Measurements from ENCODE around the gene C19orf44. TPM values are rescaled to one million over a fixed set of nuclear protein-coding genes. Genes with fewer than 3 reads are reported as not detected.
"Not testable (repeated sequence)": the region's sequence is repeated elsewhere in the genome, so short reads cannot be mapped to it uniquely, and the experiment has no call there.

Gene C19orf44
- total RNA-seq, 1 donor from 2014 or later: 5.3 TPM

DNA sequence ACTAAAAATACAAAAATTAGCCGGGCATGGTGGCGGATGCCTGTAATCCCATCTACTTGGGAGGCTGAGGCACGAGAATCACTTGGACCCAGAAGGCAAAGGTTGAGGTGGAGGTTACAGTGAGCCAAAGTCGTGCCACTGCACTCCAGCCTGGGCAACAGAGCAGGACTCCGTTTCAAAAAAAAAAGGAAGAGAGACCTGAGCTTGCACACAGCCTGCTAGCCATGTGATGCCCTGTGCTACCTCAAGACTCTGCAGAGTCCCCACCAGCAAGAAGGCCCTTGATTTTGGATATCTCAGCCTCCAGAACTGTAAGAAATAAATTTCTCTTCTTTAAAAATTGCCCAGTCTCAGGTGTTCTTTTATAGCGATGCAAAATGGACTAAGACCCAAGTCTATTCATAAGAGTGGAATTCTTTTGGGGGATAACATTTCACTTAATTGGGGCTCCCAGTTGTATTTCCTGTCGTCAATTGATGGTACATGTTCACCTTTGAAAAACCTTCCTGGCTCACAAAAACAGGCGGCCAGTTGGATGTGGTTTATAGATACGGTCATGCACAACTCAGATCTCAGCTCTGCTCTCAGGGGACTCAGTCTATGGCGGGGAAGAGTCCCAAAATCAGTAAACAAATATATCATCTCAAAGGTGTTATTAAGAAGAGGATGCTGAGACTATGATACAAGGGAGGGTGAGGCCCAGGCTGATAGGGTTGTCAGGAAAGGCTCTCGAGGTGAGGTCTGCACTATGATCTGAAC lies 48.5 kb downstream of the C19orf44 start:
- Mint-ChIP-seq H3K9me3 (ENCODE audit: unreplicated experiment) (no peaks in the 10 kb centered on the region), H3K36me3 (ENCODE audit: unreplicated experiment) (peaks cover 7% of the 10 kb centered on the region), H3K27ac (ENCODE audit: unreplicated experiment) (peak overlapping the region; percentile 11), H3K4me3 (ENCODE audit: unreplicated experiment) (no peak overlapping the region), H3K27me3 (ENCODE audit: unreplicated experiment) (no peaks in the 10 kb centered on the region), H3K4me1 (ENCODE audit: unreplicated experiment) (peaks cover 25% of the 10 kb centered on the region)
- TF ChIP-seq, protein P1, sequence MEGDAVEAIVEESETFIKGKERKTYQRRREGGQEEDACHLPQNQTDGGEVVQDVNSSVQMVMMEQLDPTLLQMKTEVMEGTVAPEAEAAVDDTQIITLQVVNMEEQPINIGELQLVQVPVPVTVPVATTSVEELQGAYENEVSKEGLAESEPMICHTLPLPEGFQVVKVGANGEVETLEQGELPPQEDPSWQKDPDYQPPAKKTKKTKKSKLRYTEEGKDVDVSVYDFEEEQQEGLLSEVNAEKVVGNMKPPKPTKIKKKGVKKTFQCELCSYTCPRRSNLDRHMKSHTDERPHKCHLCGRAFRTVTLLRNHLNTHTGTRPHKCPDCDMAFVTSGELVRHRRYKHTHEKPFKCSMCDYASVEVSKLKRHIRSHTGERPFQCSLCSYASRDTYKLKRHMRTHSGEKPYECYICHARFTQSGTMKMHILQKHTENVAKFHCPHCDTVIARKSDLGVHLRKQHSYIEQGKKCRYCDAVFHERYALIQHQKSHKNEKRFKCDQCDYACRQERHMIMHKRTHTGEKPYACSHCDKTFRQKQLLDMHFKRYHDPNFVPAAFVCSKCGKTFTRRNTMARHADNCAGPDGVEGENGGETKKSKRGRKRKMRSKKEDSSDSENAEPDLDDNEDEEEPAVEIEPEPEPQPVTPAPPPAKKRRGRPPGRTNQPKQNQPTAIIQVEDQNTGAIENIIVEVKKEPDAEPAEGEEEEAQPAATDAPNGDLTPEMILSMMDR (IDR thresholded peaks at IDR 0.05): no peak
- no peak for DNase-seq (ENCODE audit: extremely low spot score, unreplicated experiment)

DNA sequence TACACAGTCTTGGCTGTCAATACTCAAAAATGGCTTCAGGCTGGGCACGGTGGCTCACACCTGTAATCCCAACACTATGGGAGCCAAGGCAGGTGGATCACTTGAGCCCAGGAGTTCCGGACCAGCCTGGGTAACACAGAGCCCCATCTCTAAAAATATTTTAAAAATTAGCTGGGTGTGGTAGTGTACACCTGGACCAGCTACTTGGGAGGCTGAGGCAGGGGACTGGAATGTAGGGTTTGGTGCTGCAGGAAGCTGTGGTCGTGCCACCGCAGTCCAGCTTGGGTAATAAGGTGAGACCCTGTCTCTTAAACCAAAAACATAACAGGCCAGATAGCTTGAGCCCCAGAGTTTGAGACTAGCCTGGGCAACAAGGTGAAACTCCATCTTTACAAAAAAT lies 52.8 kb downstream of the C19orf44 start:
- no peak for DNase-seq (ENCODE audit: extremely low spot score, unreplicated experiment)
- H3K4me3 Mint-ChIP-seq (ENCODE audit: unreplicated experiment): no peak overlapping the region
- H3K27ac Mint-ChIP-seq (ENCODE audit: unreplicated experiment): no peak overlapping the region
- H3K4me1 Mint-ChIP-seq (ENCODE audit: unreplicated experiment): peaks cover 5% of the 10 kb centered on the region
- H3K27me3 Mint-ChIP-seq (ENCODE audit: unreplicated experiment): no peaks in the 10 kb centered on the region
- TF ChIP-seq, protein P1 (IDR thresholded peaks at IDR 0.05): no peak
- H3K9me3 Mint-ChIP-seq (ENCODE audit: unreplicated experiment): no peaks in the 10 kb centered on the region
- H3K36me3 Mint-ChIP-seq (ENCODE audit: unreplicated experiment): peaks cover 13% of the 10 kb centered on the region

DNA sequence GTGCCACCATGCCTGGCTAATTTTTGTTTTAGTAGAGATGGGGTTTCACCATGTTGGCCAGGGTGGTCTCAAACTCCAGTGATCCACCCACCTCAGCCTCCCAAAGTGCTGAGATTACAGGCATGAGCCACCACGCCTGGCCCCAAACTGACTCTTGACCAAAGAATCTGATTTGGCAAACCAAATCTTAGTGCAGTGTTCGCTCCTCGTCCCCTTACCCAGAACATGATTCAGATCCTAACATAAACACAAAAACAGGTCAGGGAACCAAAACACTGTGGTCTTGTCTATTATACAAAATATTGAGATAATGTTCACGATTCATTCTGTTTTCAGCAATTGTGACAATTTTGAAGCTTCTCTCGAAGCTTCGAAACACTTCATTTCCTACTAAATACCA lies 55.7 kb downstream of the C19orf44 start:
- H3K4me1 Mint-ChIP-seq (ENCODE audit: unreplicated experiment); H3K4me3 Mint-ChIP-seq (ENCODE audit: unreplicated experiment); DNase-seq (ENCODE audit: extremely low spot score, unreplicated experiment); H3K9me3 Mint-ChIP-seq (ENCODE audit: unreplicated experiment); H3K27me3 Mint-ChIP-seq (ENCODE audit: unreplicated experiment); H3K27ac Mint-ChIP-seq (ENCODE audit: unreplicated experiment): not testable (repeated sequence)
- peaks cover 13% of the 10 kb centered on the region for H3K36me3 Mint-ChIP-seq (ENCODE audit: unreplicated experiment)

DNA sequence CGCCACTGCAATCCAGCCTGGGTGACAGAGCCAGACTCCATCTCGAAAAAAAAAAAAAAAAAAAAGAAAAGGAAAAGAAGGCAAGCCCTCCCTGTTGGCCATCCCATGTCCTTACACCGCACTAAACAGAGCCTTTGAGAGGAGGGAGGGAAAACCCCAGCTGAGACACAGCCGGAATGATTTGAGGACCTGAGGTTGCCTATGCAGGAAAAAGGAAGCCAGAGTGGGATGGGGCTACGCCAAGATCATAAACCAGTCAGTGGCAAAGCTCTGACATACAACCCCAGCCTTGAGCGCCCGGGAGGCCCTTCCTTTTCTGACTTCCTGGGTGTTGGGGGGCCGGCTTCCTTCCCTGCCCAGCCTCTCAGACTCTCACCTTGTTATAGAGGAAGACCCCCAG lies 58.6 kb downstream of the C19orf44 start:
- no peaks in the 10 kb centered on the region for H3K27me3 Mint-ChIP-seq (ENCODE audit: unreplicated experiment)
- H3K4me3 Mint-ChIP-seq (ENCODE audit: unreplicated experiment): no peak overlapping the region
- TF ChIP-seq, protein P1 (IDR thresholded peaks at IDR 0.05): no peak
- no peaks in the 10 kb centered on the region for H3K4me1 Mint-ChIP-seq (ENCODE audit: unreplicated experiment)
- peaks cover 18% of the 10 kb centered on the region for H3K36me3 Mint-ChIP-seq (ENCODE audit: unreplicated experiment)
- DNase-seq (ENCODE audit: extremely low spot score, unreplicated experiment): no peak
- H3K27ac Mint-ChIP-seq (ENCODE audit: unreplicated experiment): no peak overlapping the region
- H3K9me3 Mint-ChIP-seq (ENCODE audit: unreplicated experiment): no peaks in the 10 kb centered on the region

DNA sequence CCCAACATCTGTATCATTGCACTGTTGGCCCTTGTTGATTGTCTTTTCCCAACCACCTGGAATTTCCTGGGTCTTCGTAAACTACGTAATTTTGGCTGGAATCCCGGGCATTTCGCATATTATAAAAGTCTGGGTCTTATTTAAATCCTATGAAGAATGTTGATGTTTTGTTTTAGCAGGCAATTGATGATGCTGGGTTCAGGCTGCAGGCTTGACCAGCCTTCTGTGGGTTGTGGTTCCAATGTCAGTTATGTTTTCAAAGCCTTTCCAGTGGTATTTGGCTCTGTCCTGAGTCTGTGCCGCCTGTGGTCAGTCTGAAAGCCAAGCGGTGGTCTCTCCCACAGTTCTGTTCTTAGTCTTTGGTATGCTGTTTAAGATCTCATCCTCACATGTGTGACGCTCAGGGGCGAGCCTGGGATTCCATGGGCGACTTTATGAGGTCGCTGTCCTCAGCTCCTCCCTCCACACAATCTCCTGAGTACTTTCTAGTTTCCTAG lies 63.6 kb downstream of the C19orf44 start:
- H3K36me3 Mint-ChIP-seq (ENCODE audit: unreplicated experiment): peaks cover 29% of the 10 kb centered on the region
- H3K4me1 Mint-ChIP-seq (ENCODE audit: unreplicated experiment): no peaks in the 10 kb centered on the region
- H3K9me3 Mint-ChIP-seq (ENCODE audit: unreplicated experiment): no peaks in the 10 kb centered on the region
- H3K27ac Mint-ChIP-seq (ENCODE audit: unreplicated experiment): no peak overlapping the region
- DNase-seq (ENCODE audit: extremely low spot score, unreplicated experiment): no peak
- no peak overlapping the region for H3K4me3 Mint-ChIP-seq (ENCODE audit: unreplicated experiment)
- TF ChIP-seq, protein P1 (IDR thresholded peaks at IDR 0.05): no peak
- H3K27me3 Mint-ChIP-seq (ENCODE audit: unreplicated experiment): no peaks in the 10 kb centered on the region
